Measurements from ENCODE around the gene NCF2. TPM values are rescaled to one million over a fixed set of nuclear protein-coding genes. Genes with fewer than 3 reads are reported as not detected.

Gene NCF2
- total and polyA plus RNA-seq, 4 donors: 38.7 to 193 (median 74.3) TPM

DNA sequence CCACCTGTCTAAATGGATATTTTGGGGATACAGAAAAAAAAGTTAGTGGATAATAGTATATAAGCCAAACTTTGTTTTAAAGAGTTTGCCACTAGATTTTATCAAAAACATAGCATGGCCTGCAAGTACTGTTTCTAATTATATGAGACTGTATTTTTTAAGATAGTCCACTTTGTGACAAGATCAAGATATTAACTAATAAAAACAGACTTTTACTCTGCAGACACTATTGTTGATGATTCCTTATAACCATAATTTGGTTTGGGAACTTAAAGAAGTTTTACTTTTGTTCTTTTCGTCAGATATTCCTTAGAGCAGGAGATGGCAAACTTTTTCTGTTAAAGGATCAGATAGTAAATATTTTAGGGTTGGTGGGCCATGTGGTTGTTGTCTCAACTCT is 81.6 kb downstream of the NCF2 start:
- H3K27me3 ChIP-seq (ENCODE audit: control insufficient read depth in 3 of 3, insufficient read depth in 3 of 3, low read length in 2 of 3): no peaks in the 10 kb centered on the region
- ATAC-seq (ENCODE audit: insufficient read depth, low FRiP score): no peak
- DNase-seq: no peak
- no peak overlapping the region for H3K27ac ChIP-seq (ENCODE audit: low read depth in 1 of 2, low read length in 1 of 2)
- no peaks in the 10 kb centered on the region for H3K9me3 ChIP-seq (ENCODE audit: control insufficient read depth in 4 of 4, insufficient read depth in 3 of 4, low read length in 3 of 4)
- WGBS, 2 donors: 85 to 86% methylated on average over 1 of the region's 1 CpG
- no peak overlapping the region for H3K9ac ChIP-seq (ENCODE audit: insufficient read depth in 1 of 2, low read length in 2 of 2)
- H3K36me3 ChIP-seq (ENCODE audit: control insufficient read depth in 4 of 4, insufficient read depth in 4 of 4, low read length in 4 of 4): no peaks in the 10 kb centered on the region
- no peak overlapping the region for H3K4me3 ChIP-seq
- H3K4me1 ChIP-seq (ENCODE audit: control insufficient read depth in 5 of 5, insufficient read depth in 5 of 5, low read length in 5 of 5): peaks cover 0 to 6% (median 0%) of the 10 kb centered on the region in 5 donors
- TF ChIP-seq, protein P1, sequence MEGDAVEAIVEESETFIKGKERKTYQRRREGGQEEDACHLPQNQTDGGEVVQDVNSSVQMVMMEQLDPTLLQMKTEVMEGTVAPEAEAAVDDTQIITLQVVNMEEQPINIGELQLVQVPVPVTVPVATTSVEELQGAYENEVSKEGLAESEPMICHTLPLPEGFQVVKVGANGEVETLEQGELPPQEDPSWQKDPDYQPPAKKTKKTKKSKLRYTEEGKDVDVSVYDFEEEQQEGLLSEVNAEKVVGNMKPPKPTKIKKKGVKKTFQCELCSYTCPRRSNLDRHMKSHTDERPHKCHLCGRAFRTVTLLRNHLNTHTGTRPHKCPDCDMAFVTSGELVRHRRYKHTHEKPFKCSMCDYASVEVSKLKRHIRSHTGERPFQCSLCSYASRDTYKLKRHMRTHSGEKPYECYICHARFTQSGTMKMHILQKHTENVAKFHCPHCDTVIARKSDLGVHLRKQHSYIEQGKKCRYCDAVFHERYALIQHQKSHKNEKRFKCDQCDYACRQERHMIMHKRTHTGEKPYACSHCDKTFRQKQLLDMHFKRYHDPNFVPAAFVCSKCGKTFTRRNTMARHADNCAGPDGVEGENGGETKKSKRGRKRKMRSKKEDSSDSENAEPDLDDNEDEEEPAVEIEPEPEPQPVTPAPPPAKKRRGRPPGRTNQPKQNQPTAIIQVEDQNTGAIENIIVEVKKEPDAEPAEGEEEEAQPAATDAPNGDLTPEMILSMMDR (IDR thresholded peaks at IDR 0.05; ENCODE audit: control extremely low read depth, extremely low read depth): no peak

DNA sequence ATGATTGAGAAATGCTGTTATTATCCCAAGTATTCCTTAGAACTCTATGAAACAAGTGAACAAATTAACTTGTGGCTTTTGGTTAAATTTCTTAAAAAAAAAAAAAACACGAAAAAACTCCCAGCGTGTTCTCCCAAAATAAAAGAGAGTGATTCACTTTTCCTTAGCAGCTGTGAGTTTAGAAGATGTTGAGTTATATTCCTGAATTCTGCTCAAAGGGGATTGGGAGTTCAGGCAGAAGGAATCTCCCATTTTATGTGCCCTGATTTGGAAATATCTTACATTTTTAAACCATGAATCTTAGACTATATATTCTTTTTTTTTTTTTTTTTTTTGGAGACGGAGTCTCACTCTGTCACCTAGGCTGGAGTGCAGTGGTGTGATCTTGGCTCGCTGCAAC is 83.7 kb downstream of the NCF2 start:
- ATAC-seq (ENCODE audit: insufficient read depth, low FRiP score) (no peak), DNase-seq (no peak)
- no peaks in the 10 kb centered on the region for H3K36me3 ChIP-seq (ENCODE audit: control insufficient read depth in 4 of 4, insufficient read depth in 4 of 4, low read length in 4 of 4)
- H3K9me3 ChIP-seq (ENCODE audit: control insufficient read depth in 4 of 4, insufficient read depth in 3 of 4, low read length in 3 of 4): no peaks in the 10 kb centered on the region
- H3K27ac ChIP-seq (ENCODE audit: low read depth in 1 of 2, low read length in 1 of 2): no peak overlapping the region
- no peaks in the 10 kb centered on the region for H3K27me3 ChIP-seq (ENCODE audit: control insufficient read depth in 3 of 3, insufficient read depth in 3 of 3, low read length in 2 of 3)
- TF ChIP-seq, protein P1 (IDR thresholded peaks at IDR 0.05; ENCODE audit: control extremely low read depth, extremely low read depth): no peak
- no peak overlapping the region for H3K4me3 ChIP-seq
- H3K4me1 ChIP-seq (ENCODE audit: control insufficient read depth in 5 of 5, insufficient read depth in 5 of 5, low read length in 5 of 5): peaks cover 0 to 3% (median 0%) of the 10 kb centered on the region in 5 donors
- WGBS, 2 donors: 91 to 92% methylated on average over 4 of the region's 4 CpGs
- no peak overlapping the region for H3K9ac ChIP-seq (ENCODE audit: insufficient read depth in 1 of 2, low read length in 2 of 2)

Other genes with a start within 250 kb of the NCF2 start
- 1 to 10 TPM in 1 of 2 donors, under 1 TPM in 1; 0.88 to 1.1 TPM for gene NMNAT2, start 172.1 kb downstream of the NCF2 start, total RNA-seq
- gene NMNAT2, start 172.1 kb downstream of the NCF2 start, polyA plus RNA-seq: under 1 TPM; 0.10 to 1.00 TPM
- 10 to 100 TPM; 64.2 to 86.6 TPM for gene SMG7, start 118.0 kb downstream of the NCF2 start, total RNA-seq
- gene SMG7, start 118.0 kb downstream of the NCF2 start, polyA plus RNA-seq: 10 to 100 TPM; 17.4 to 26.9 TPM
- 100 to 1,000 TPM; 166 to 211 TPM for gene ARPC5, start 45.3 kb upstream of the NCF2 start, total RNA-seq
- 100 to 1,000 TPM; 165 to 266 TPM for gene ARPC5, start 45.3 kb upstream of the NCF2 start, polyA plus RNA-seq
- 1 to 10 TPM; 3.3 to 5.3 TPM for gene APOBEC4, start 62.9 kb upstream of the NCF2 start, total RNA-seq
- gene APOBEC4, start 62.9 kb upstream of the NCF2 start, polyA plus RNA-seq: 1 to 10 TPM; 1.4 to 2.9 TPM
- 10 to 100 TPM; 29.2 to 49.4 TPM for gene RGL1, start 214.7 kb upstream of the NCF2 start, total RNA-seq
- gene RGL1, start 214.7 kb upstream of the NCF2 start, polyA plus RNA-seq: 10 to 100 TPM in 1 of 2 donors, 1 to 10 TPM in 1; 9.6 to 41.3 TPM